Choroid plexus epithelial cell (primary cell): ENCODE results near the gene LENG1.

Experiments
- DNase-seq: peaks from one replicate; pipeline ENCODE4 v3.0.0-alpha.2; 2010; ENCODE audit warnings: low read depth
- H3K4me3 ChIP-seq: 2 replicates; pipeline ENCODE4 v1.5.1; 2011; ENCODE audit warnings: low read depth, mild to moderate bottlenecking, control low read depth, low read length, moderate library complexity
- TF ChIP-seq, protein P1 (sequence below): conservative IDR thresholded peaks from 2 replicates; pipeline ENCODE4 v1.5.1; 2011; ENCODE audit warnings: low read depth, mild to moderate bottlenecking, control low read depth, inconsistent platforms, low read length, moderate library complexity

Gene LENG1

DNA sequence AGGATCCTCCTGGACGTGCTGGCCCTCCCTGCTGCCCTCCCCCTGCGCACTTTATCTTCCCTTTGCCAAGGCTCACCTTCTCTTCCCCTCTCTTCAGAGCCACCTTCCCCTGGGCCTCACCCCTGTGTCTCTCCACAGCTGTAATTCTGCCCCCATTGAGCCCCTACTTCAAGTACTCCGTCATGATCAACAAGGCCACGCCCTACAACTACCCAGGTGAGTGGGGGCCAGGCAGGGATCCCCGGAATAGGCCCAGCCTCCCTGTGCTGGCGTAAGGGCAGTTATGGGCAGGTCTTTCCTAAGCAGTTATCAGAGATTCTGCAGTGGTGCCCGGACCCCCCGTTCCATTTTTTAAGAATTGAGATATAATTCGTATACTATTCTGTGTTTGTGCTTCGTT, 53.7 kb downstream of the LENG1 start:
- TF ChIP-seq, protein P1, sequence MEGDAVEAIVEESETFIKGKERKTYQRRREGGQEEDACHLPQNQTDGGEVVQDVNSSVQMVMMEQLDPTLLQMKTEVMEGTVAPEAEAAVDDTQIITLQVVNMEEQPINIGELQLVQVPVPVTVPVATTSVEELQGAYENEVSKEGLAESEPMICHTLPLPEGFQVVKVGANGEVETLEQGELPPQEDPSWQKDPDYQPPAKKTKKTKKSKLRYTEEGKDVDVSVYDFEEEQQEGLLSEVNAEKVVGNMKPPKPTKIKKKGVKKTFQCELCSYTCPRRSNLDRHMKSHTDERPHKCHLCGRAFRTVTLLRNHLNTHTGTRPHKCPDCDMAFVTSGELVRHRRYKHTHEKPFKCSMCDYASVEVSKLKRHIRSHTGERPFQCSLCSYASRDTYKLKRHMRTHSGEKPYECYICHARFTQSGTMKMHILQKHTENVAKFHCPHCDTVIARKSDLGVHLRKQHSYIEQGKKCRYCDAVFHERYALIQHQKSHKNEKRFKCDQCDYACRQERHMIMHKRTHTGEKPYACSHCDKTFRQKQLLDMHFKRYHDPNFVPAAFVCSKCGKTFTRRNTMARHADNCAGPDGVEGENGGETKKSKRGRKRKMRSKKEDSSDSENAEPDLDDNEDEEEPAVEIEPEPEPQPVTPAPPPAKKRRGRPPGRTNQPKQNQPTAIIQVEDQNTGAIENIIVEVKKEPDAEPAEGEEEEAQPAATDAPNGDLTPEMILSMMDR = no peak
- DNase-seq = no peak
- no peak overlapping the region for H3K4me3 ChIP-seq
